Measurements from ENCODE around the gene SH3GL2. TPM values are rescaled to one million over a fixed set of nuclear protein-coding genes. Genes with fewer than 3 reads are reported as not detected.

SH3GL2 gene
- total RNA-seq, 1 donor from 2014 or later, result 3.2 TPM

- Histone ChIP-seq H3K4me3 (no peak overlapping the region), H3K4me1 (no peaks in the 10 kb centered on the region), H3K9me3 (no peaks in the 10 kb centered on the region), H3K36me3 (no peaks in the 10 kb centered on the region), H3K27me3 (no peaks in the 10 kb centered on the region), H3K27ac (no peak overlapping the region)
- DNase-seq (no peak), ATAC-seq (no peak)
- intact Hi-C loops (cut with DNase I), result no loop called here
- TF ChIP-seq CTCF (IDR thresholded peaks at IDR 0.05), result no peak
Observed at GRCh38 chr9:17594961-17595360, 16.1 kb downstream of the SH3GL2 start.

- no peak overlapping the region for H3K4me3 ChIP-seq
- no peak overlapping the region for H3K27ac ChIP-seq
- DNase-seq (no peak), ATAC-seq (no peak)
- TF ChIP-seq CTCF (IDR thresholded peaks at IDR 0.05), result no peak
- no peaks in the 10 kb centered on the region for H3K4me1 ChIP-seq
- no peaks in the 10 kb centered on the region for H3K27me3 ChIP-seq
- H3K36me3 ChIP-seq, result no peaks in the 10 kb centered on the region
- intact Hi-C loops (cut with DNase I), result no loop called here
- H3K9me3 ChIP-seq, result no peaks in the 10 kb centered on the region
Observed at GRCh38 chr9:17597977-17598376, 19.1 kb downstream of the SH3GL2 start.

GRCh38 chr9:17600962-17601593 lies 22.2 kb downstream of the SH3GL2 start:
- ATAC-seq (no peak), DNase-seq (no peak)
- no peak overlapping the region for H3K4me3 ChIP-seq
- no peak overlapping the region for H3K27ac ChIP-seq
- no peaks in the 10 kb centered on the region for H3K36me3 ChIP-seq
- no peaks in the 10 kb centered on the region for H3K4me1 ChIP-seq
- no peaks in the 10 kb centered on the region for H3K9me3 ChIP-seq
- intact Hi-C loops (cut with DNase I), result no loop called here
- no peaks in the 10 kb centered on the region for H3K27me3 ChIP-seq
- TF ChIP-seq CTCF (IDR thresholded peaks at IDR 0.05), result no peak

- H3K27me3 ChIP-seq, result no peaks in the 10 kb centered on the region
- H3K36me3 ChIP-seq, result no peaks in the 10 kb centered on the region
- no peak overlapping the region for H3K4me3 ChIP-seq
- no peak overlapping the region for H3K27ac ChIP-seq
- intact Hi-C loops (cut with DNase I), result no loop called here
- DNase-seq (no peak), ATAC-seq (no peak)
- no peaks in the 10 kb centered on the region for H3K9me3 ChIP-seq
- TF ChIP-seq CTCF (IDR thresholded peaks at IDR 0.05), result no peak
- H3K4me1 ChIP-seq, result no peaks in the 10 kb centered on the region
Observed at GRCh38 chr9:17604556-17604955, 25.7 kb downstream of the SH3GL2 start.

GRCh38 chr9:17609312-17610005 lies 30.6 kb downstream of the SH3GL2 start:
- no peak for ATAC-seq

More at GRCh38 chr9:17609312-17610005, 30.6 kb downstream of the SH3GL2 start:
- no peak for TF ChIP-seq CTCF (IDR thresholded peaks at IDR 0.05)
- intact Hi-C loops (cut with DNase I), result no loop called here
- H3K27me3 ChIP-seq, result no peaks in the 10 kb centered on the region
- H3K4me1 ChIP-seq, result no peaks in the 10 kb centered on the region
- H3K9me3 ChIP-seq, result no peaks in the 10 kb centered on the region
- no peak for DNase-seq
- no peak overlapping the region for H3K4me3 ChIP-seq
- H3K36me3 ChIP-seq, result no peaks in the 10 kb centered on the region
- no peak overlapping the region for H3K27ac ChIP-seq

Measured in upper lobe of right lung (tissue), 1 donor.